Lower leg skin (tissue), 3 donors: ENCODE measurements around the gene RIC8A.

Source experiments
- CTCF ChIP-seq, 3 donors: fragments of 450-650 bp; IDR thresholded peaks; one replicate each; pipeline ENCODE4 v1.5.1; 2016; ENCODE audit warnings: antibody characterized with exemption in 3 of 3, mild to moderate bottlenecking in 3 of 3, moderate library complexity in 2 of 3
- POLR2A ChIP-seq, 2 donors: fragments of 450-650 bp; IDR thresholded peaks; one replicate each; pipeline ENCODE4 v1.6.1; 2016 to 2017; ENCODE audit warnings: antibody characterized with exemption in 2 of 2, mild to moderate bottlenecking in 1 of 2, moderate library complexity in 1 of 2

DNA sequence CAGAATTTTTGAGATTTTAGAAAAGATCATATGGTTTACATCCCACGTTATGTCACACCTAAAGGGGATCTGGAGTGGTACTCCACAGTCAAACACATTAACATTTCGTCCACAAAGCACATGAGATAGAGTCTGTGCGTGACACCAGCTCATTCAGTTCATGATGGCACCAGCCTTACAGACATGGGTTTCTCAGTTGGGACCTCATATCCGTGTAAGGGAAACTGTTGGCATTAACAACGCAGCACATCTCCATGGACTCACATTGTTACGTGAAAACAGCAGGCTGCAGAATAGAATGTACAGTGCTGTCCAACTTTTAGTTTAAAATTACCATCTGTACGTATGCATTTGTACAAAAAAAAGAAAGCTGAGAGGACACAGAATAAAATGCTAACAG, 14.0 kb downstream of the RIC8A start:
- TF ChIP-seq CTCF (IDR thresholded peaks at IDR 0.05) = no peak
- no peak for TF ChIP-seq POLR2A (IDR thresholded peaks at IDR 0.05)
